Kidney glomerular epithelial cell (primary cell): ENCODE results near the gene HTR1E.
"Not testable (repeated sequence)": the region's sequence is repeated elsewhere in the genome, so short reads cannot be mapped to it uniquely, and the experiment has no call there.

Experiments used
- DNase-seq: peaks from one replicate; lab custom pipeline; 2025; lab: John Stamatoyannopoulos, UW

Gene HTR1E, protein sequence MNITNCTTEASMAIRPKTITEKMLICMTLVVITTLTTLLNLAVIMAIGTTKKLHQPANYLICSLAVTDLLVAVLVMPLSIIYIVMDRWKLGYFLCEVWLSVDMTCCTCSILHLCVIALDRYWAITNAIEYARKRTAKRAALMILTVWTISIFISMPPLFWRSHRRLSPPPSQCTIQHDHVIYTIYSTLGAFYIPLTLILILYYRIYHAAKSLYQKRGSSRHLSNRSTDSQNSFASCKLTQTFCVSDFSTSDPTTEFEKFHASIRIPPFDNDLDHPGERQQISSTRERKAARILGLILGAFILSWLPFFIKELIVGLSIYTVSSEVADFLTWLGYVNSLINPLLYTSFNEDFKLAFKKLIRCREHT

DNA sequence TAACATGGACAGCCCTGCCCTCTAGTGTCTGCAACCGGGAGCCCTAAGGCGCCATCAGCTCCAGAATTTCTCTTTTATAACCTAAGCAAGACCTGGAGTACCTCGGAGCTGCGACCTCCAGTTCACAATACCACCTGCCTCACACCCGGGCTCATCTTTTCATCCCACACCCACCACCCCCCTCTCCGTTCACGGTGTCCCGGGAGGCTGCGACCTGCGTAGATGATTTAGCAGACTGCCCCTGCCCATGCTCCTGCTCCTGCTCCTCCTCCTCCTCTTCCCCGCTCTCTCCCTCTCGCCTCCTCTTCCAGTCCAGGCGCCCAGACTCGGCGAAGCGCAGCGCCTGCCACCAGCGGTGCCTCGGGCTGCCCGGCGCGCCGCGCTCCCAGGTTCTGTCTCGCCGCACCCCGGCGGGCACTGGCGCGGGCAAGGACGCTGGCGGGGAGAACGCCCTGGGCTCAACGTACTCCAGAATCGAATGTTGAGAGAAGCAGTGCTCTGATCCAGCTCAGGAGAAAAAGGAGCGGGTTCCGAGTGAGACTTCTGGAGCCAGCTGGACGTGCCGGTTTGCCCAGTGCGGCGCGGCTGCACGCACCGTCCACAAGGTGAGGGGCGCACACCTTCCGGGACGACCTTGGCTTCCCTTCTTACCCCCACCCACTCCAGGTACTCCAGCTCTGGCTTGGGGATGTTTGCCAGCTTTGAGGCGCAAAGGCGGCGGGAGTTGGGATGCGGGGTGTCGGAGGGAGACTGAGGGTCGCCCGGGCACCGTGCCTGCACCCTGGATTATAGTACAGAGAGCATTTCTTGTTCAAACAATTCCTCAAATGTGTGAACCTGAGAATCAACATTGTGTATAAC lies at the start of gene HTR1E:
TSS of gene HTR1E (plus strand) at position 310 of the 861 bp plus-strand sequence. CDS start 77,807 bp downstream, outside the sequence.
- DNase-seq, result peak; percentile 16

DNA sequence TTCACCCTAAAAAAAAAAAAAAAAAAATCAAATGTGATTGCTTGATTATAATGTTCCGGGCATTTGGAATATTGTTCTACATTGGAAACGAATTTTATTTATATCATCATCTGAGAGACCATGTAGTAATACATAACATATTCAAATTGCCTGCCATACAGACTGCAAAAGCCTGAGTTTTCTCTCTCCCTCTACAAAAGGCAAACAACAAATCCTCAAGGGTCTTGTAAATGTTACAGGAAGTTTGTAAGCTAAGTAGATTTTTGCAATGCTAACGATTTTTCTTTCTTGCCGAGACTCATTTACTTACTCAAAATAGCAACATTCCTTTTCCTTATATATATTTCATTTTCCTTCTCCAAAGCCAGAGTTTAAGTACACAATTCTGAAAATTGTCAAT lies 49.0 kb upstream of the HTR1E start:
- no peak for DNase-seq

DNA sequence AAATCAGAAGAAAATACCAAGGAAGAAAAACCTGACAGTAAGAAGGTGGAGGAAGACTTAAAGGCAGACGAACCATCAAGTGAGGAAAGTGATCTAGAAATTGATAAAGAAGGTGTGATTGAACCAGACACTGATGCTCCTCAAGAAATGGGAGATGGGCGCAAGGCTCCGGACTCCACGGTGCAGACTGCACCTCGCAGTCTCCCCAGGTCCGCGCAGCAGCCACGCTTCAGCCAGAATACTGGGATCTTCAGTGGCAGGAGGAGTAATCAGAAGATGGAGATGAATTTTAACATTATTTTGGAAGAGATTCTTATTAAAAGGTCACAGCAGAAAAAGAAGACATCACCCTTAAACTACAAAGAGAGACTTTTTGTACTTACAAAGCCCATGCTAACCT lies 40.1 kb upstream of the HTR1E start:
- DNase-seq, result not testable (repeated sequence)

DNA sequence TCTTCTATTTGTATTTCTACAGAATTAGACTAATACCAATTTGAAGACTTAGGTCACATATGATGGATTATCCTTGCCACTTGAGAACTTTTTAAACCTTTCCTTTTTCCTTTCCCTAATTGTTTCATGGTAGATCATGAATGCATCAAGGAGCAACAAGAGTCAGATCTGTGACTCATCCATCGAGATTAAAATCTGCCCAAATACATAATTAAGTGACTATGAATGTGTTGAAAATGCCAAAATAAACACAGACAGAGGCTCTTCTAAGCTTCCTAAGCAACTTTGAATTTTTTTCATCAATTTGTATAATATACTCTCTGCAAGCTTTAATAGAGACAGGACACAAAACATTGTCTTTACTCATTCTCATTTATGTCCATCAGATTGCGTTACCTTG lies 23.5 kb upstream of the HTR1E start:
- DNase-seq, result no peak

DNA sequence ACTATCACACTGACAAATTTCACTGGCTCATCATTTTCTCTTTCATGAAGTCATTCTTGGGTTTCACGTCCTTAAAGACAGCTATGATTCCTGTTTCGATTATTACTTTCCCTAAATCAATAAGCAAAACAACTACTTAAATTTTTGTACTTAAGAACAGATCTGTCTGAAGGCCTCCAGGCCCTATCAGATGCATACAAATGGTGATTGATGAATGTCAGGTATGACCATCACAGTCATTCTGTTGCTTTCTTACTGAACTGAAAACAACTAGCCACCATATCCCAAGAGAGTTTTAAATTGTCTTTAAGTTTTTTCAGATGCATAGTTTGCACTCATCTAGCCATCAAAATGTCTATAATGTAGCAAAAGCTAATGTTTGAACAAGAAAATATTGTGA lies 20.9 kb upstream of the HTR1E start:
- DNase-seq, result no peak

DNA sequence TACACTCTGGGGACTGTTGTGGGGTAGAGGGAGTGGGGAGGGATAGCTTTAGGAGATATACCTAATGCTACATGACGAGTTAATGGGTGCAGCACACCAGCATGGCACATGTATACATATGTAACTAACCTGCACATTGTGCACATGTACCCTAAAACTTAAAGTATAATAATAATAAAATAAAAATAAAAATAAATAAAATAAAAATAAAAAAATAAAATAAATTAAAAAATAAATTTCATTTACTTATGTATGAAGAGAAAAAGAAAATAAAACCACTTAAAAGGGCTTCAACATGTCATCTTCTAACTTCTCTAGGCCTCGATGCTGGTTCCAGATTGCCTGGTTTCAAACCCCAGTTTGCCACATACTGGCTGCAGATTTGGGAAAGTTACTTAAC lies 10.2 kb upstream of the HTR1E start:
- not testable (repeated sequence) for DNase-seq

DNA sequence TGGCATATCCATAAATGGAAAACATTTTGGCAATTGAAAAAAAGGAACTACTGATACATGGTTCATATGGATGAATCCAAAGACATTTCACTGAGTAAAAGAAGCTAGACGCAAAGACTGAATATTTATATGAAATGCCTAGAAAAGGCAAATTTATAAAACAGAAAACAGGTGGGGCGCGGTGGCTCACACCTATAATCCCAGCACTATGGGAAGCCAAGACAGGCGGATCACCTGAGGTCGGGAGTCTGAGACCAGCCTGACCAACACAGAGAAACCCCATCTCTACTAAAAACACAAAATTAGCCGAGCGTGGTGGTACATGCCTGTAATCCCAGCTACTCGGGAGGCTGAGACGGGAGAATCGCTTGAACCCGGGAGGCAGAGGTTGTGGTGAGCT lies 9.5 kb upstream of the HTR1E start:
- not testable (repeated sequence) for DNase-seq

DNA sequence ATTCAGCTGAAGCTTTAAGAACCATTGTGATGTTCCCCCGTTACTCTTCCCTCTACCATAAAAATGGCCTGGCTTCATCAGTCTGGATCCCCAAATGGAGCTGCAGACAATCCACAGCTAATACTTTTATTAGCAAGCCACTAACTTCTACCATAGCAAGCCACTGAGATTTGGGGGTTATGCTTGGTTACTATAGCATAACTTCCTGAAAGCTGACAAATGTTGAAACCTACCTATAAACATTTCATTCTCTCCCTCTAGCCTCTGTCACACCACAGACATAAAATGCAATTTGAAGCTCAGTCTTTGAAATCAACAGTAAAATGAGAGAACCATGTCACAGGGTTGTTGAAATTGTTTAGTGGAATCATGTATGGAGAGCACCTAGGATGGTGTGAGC lies 3.0 kb upstream of the HTR1E start:
- DNase-seq, result no peak

DNA sequence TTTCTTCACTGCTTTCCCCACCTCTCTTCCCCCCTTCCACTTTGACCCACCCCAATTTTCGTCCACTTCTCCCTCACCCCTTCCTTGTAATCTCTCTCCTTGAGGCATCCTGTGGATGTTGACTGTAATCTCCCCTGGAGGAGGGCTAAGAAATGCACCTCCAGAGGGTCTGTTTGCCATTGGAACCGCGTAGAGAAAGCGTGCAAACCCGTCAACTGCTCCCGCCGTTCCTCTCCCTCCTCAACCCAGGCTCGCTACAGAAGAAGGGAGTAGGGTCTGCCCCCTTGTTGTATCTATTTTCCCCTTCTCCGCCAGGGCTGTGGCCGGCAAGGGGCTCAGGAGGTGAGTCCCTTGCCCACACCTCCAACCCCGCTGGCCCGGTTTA lies 502 bp upstream of the HTR1E start:
- DNase-seq, result no peak

DNA sequence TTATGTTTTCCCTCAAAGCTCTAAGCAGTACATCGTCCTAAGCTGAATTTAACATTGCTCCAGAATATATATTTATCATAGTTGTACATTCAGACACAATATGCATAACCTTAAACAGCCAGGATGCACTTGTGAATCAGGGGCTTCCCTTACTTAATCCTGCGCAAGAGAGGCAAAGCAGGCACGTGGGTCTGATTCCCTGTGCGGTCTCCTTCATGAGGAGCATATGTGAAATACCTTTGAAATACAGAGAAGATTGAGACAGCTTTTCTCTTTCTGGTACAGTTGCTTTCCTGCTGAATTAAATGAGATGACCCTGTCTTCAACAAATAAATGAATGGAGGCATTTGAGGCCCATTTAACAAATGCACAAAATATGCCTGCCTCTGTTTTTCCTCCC lies 1.5 kb downstream of the HTR1E start:
- no peak for DNase-seq

DNA sequence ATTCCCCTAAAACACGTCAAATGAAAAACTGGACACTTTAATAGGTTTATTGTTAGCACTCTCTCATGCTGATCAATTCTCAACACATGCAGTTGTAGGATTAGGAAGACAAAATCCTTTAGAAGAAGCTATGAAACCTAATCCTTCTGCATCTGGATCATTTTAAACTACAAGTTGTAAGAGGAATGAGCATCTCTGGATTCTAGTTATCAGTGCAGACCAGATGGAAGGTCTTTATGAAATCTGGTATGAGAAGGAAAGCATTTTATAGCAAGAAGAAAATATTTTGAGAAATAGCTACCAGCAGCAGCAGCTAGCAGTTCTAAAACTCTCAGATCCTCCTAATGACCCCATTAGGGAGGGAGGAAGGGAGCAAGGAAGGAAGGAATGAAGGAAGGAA lies 4.1 kb downstream of the HTR1E start:
- no peak for DNase-seq

DNA sequence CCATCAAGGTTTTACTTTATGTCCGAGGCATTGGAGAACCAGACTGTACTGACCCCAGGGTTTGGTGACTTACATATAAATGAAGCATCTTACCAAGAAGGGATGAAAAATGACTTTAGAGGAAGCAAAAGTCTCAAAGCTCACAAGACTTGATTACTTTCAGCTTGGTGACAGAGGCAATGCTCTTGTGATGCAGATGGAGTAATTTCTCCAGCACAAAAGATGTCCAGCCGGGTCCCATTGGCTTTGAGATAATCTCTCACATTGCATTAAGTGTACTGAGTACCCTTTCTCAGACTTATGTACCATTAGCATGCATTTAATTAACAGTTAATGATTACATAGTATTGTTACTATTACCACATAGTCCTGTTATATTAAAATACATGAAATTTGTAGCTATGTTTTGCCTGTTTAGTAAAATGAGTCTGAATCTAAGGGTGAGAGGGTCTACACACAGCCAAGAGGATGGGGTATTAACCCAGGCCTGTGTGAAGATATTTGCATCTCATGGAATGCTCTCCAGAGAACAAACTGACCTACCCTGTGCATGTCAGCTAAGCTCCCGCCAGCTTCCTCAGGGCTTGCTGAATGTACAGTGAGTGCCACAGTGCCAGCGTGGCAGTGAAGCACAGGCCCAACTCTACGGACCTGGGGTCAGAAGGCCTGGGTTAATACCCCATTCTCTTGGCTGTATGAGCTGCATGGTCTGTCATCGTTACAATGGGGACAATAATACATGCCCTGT lies 5.6 kb downstream of the HTR1E start:
- no peak for DNase-seq

DNA sequence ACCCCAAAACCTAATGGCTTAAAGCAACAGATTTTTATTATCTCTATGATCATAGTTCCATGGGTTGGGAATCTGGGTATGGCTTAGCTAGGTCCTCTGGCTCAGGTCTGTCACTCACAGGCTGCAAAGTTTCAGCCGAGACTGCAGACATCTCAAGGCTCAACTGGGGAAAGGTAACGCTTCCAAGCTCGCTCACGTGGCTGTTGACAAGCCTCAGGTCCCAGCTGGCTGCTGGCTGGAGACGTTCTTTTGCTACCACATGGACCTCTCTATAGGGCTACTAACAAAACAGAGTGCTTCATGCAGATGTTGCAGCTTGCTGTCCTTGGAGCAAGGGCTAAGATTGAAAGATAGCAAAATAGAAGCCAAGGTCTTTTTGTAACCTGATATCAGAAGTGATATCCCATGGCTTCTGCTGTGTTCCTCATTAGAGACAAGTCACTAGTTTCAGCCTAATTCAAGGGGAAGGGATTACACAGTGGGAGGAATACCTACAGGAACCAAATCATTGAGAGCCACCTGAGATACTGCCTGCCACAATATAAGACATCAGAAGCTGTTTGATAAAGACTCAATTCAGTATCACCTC lies 6.6 kb downstream of the HTR1E start:
- no peak for DNase-seq

DNA sequence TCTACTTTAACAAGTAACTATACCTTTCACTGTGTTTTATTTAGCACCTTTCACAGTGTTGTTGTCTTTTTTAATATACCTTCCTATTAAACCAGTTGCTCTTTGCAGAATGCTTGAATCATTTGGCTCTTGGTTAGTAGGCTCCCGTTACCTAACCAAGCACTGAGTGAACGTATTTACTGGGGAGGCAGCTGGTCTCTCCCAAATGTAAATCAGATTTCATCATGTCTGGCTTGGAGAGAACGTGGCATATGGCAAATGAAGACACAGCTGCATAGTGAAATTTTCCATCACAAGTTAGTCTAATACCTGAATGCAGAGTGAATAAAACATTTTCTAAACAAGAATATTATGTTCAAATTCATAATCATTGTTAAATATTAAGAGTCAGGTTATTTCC lies 12.4 kb downstream of the HTR1E start:
- no peak for DNase-seq

DNA sequence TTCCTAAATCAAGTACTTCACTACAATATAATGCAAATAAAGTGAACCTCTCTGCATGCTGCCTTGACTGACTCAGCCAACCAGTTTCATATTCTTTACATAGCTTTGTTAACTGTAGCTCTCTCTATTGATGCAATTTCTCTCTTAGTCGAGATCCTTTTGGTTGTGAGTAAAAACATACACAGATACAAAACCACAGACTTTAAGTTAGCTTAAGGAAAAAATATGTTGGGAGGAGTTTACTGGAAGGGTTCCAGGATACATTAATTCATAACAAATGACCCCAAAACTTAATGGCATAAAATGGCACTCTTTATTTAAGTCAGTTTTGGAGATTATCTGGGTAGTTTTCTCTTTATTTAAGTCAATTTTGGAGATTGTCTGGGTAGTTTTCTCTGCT lies 15.7 kb downstream of the HTR1E start:
- no peak for DNase-seq

DNA sequence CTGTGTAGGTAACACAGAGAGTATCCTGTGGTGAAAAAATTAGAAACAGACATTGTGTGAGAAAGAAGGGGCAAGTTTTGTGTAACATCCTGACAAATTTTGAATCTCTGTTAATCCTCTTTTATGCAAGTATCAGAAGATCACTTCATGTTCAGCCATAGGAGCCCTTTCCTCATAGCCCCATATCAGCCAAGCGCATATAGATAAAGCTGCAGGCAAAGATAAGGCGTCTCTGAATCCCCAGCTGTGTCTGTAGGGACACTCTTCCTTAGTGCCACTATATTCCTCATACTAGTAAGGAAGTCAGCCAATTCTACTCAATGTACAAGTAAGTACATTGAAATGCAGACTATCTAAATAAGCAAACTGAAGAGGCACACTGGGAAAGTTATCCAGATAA lies 22.3 kb downstream of the HTR1E start:
- no peak for DNase-seq

DNA sequence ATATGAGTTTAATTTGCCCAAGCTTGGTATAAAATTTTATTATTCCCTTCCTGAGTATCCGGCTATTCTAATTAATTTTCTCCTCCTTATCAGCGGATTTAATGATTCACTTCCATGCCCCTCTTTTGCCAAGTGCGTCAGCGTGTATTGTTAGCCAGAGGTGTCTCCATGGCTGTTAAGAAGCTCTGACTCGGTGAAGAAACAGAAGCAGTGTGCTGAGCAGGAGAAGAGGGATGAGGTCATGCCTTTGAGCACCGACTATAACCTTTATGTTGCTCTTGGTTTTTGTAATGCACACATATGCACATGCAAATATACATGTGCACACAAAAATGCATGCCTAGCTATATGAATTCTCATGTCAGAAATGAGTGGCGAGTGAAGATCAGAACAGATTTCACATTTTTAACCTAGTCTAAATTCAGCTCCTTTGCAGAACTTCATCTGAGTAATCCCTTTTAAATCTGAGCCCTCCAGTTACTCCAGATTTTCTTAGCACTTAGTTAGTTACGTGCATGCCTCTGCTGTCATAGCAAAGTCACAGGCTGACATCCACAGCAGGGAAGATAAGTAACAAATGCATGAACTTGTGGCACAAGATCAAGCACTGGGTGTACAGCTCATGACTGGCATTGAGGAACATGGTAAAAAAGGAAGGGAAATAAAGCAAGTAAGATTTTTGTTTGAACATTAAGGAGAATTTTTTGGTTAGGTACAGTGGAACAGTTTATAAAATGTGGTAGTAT lies 24.3 kb downstream of the HTR1E start:
- DNase-seq, result no peak

DNA sequence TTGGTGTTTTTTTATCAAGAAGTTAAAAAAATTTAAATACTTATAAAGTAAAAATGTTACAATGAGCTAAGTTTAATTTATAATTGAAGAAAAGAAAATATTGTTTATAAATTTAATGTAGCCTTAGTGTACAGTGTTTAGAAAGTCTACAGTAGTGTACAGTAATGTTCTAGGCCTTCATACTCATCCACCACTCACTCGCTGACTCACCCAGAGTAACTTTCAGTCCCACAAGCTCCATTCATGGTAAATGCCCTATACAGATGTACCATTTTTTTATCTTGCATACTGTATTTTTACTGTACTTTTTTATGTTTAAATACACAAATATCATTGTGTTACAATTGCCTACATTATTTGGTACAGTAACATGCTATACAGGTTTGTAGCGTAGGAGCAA lies 26.0 kb downstream of the HTR1E start:
- no peak for DNase-seq

DNA sequence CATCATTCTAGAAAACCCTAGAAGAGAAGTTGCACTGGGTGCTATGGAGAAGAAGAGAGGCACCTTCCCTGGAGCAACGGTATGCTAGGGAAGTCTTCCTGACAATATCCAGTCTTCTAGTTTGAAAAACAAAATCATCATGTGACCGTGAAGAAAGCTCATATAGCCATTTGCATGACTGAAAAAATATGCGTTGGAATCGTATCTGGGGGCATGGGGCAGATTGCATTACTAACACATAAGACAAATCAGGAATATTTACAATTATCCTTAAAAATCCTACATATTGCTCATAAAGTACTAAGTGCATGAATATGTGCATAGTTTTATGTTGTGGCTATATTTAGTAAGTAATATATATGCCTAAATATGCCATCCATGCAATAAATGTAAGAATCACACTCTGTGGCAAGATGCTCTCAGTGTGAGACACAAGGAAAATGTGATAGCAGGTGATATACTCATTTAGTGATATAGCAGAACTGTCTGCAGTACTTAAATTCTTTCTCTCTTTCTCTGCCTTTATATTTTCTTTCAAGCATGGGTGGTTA lies 26.8 kb downstream of the HTR1E start:
- no peak for DNase-seq

DNA sequence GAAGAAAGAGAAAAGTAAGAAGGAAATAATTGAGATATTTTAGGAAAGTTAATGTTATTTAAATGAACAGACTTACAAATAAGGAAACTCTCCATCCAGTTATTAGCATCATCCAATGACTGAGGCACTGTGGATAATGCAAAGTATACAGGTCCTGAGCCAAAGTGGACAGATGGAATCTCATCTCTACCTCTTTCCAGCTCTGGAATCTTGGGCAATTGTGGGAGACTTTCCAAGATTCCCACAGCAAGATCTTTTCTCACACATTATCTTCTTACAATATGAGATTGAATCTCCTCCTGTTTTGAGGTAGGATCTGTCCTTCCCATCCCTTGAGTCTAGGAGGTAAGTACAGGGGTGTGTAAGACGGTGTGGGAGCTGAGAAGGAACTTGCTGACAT lies 28.9 kb downstream of the HTR1E start:
- DNase-seq, result no peak

DNA sequence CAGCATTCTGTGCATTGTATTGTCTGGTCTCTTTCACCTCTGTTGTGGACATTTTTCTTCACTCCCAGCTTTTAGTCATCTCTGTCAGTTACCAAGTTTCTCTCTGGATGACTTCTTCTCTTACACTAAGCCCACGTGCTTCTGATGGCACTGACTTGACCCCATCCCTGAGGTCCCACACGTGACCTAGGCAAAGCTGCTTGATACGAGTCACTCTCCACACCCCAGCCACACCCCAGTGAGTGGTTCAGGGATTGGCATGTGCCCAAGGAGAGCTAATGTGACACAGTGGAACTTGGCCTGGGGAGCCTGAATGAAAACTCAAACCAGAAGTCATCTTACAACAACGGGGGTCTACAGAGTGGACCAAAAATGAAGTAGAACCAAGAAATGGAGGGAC lies 32.2 kb downstream of the HTR1E start:
- DNase-seq, result no peak
